Measurements from ENCODE around the gene CLIC2. TPM values are rescaled to one million over a fixed set of nuclear protein-coding genes. Genes with fewer than 3 reads are reported as not detected.
"Not testable (repeated sequence)": the region's sequence is repeated elsewhere in the genome, so short reads cannot be mapped to it uniquely, and the experiment has no call there.

Gene CLIC2
- total RNA-seq, 1 donor, result 12.6 TPM

GRCh38 chrX:155329293-155329692 lies 5.1 kb downstream of the CLIC2 start:
- no peak overlapping the region for H3K4me3 ChIP-seq (ENCODE audit: low read depth, low read length)
- no peak for DNase-seq (ENCODE audit: low read depth)
- TF ChIP-seq CTCF (IDR thresholded peaks at IDR 0.05; ENCODE audit: insufficient read depth, low read length), result no peak

GRCh38 chrX:155326610-155327009 lies 7.8 kb downstream of the CLIC2 start:
- no peak for TF ChIP-seq CTCF (IDR thresholded peaks at IDR 0.05; ENCODE audit: insufficient read depth, low read length)
- no peak overlapping the region for H3K4me3 ChIP-seq (ENCODE audit: low read depth, low read length)
- no peak for DNase-seq (ENCODE audit: low read depth)

GRCh38 chrX:155314260-155314659 lies 20.2 kb downstream of the CLIC2 start:
- no peak overlapping the region for H3K4me3 ChIP-seq (ENCODE audit: low read depth, low read length)
- no peak for DNase-seq (ENCODE audit: low read depth)
- TF ChIP-seq CTCF (IDR thresholded peaks at IDR 0.05; ENCODE audit: insufficient read depth, low read length), result no peak

GRCh38 chrX:155313766-155314165 lies 20.6 kb downstream of the CLIC2 start:
- TF ChIP-seq CTCF (IDR thresholded peaks at IDR 0.05; ENCODE audit: insufficient read depth, low read length), result no peak
- DNase-seq (ENCODE audit: low read depth), result no peak
- H3K4me3 ChIP-seq (ENCODE audit: low read depth, low read length), result no peak overlapping the region

GRCh38 chrX:155293771-155294170 lies 40.6 kb downstream of the CLIC2 start:
- no peak for DNase-seq (ENCODE audit: low read depth)
- no peak for TF ChIP-seq CTCF (IDR thresholded peaks at IDR 0.05; ENCODE audit: insufficient read depth, low read length)
- H3K4me3 ChIP-seq (ENCODE audit: low read depth, low read length), result no peak overlapping the region

- H3K4me3 ChIP-seq (ENCODE audit: low read depth, low read length), result no peak overlapping the region
- no peak for TF ChIP-seq CTCF (IDR thresholded peaks at IDR 0.05; ENCODE audit: insufficient read depth, low read length)
- DNase-seq (ENCODE audit: low read depth), result no peak
Measured at GRCh38 chrX:155279873-155280272, 54.5 kb downstream of the CLIC2 start.

- H3K4me3 ChIP-seq (ENCODE audit: low read depth, low read length), result no peak overlapping the region
- no peak for DNase-seq (ENCODE audit: low read depth)
- no peak for TF ChIP-seq CTCF (IDR thresholded peaks at IDR 0.05; ENCODE audit: insufficient read depth, low read length)
Measured at GRCh38 chrX:155270969-155271368, 63.4 kb downstream of the CLIC2 start.

- not testable (repeated sequence) for DNase-seq (ENCODE audit: low read depth)
Measured at GRCh38 chrX:155267995-155268394, 66.4 kb downstream of the CLIC2 start.

More at GRCh38 chrX:155267995-155268394, 66.4 kb downstream of the CLIC2 start:
- not testable (repeated sequence) for H3K4me3 ChIP-seq (ENCODE audit: low read depth, low read length)

All from fibroblast of the aortic adventitia (primary cell).